Hematopoietic multipotent progenitor cell (in vitro differentiated cells): ENCODE measurements around the gene ARAP1. TPM values are rescaled to one million over a fixed set of nuclear protein-coding genes. Genes with fewer than 3 reads are reported as not detected.
"Not testable (repeated sequence)": the region's sequence is repeated elsewhere in the genome, so short reads cannot be mapped to it uniquely, and the experiment has no call there.

Experiments used
- DNase-seq, 3 donors: peaks; one replicate each; pipeline ENCODE4 v3.0.0-alpha.2; 2011 to 2015; ENCODE audit warnings: low read depth in 2 of 3, low spot score in 2 of 3
- total RNA-seq: library from RNA; depleted of rRNA; stranded (reverse); fragments of >200 nt; gene quantifications from one replicate; pipeline ENCODE4 v1.2.3, GENCODE V29; 2012

Gene ARAP1
- 148 TPM for total RNA-seq

- DNase-seq: peak; percentile 63 to 85 (median 81)
Measured at GRCh38 chr11:72752088-72752914, at the start of gene ARAP1. TSS of gene ARAP1 (minus strand) at chr11:72752408. CDS start at chr11:72727128, 25,280 bp downstream.

GRCh38 chr11:72799441-72799840, 47.2 kb upstream of the ARAP1 start:
- peak in 1 of 3 donors; percentile 36 for DNase-seq

- DNase-seq: no peak
Measured at GRCh38 chr11:72798361-72798760, 46.2 kb upstream of the ARAP1 start.

GRCh38 chr11:72793425-72794367, 41.5 kb upstream of the ARAP1 start, which contains the start of gene STARD10:
TSS of gene STARD10 (minus strand) at chr11:72794047. CDS start at chr11:72781181, 12,866 bp downstream.
- peak; percentile 93 to 98 (median 97) for DNase-seq

GRCh38 chr11:72793076-72793424, 40.8 kb upstream of the ARAP1 start:
- peak in 1 of 3 donors; percentile 41 for DNase-seq

GRCh38 chr11:72792437-72793021, 40.3 kb upstream of the ARAP1 start:
- DNase-seq: no peak

GRCh38 chr11:72791228-72791627, 39.0 kb upstream of the ARAP1 start:
- DNase-seq: not testable (repeated sequence)

- DNase-seq: no peak
Measured at GRCh38 chr11:72789493-72790131, 37.4 kb upstream of the ARAP1 start.

- no peak for DNase-seq
Measured at GRCh38 chr11:72788241-72788640, 36.0 kb upstream of the ARAP1 start.

- peak in 2 of 3 donors; percentile 62 to 72 for DNase-seq
Measured at GRCh38 chr11:72787216-72788104, 35.3 kb upstream of the ARAP1 start.

GRCh38 chr11:72786305-72787215, 34.4 kb upstream of the ARAP1 start:
- no peak for DNase-seq

- DNase-seq: no peak
Measured at GRCh38 chr11:72784662-72785061, 32.5 kb upstream of the ARAP1 start.

GRCh38 chr11:72783144-72783905, 31.1 kb upstream of the ARAP1 start:
- no peak for DNase-seq

- no peak for DNase-seq
Measured at GRCh38 chr11:72782081-72782920, 30.1 kb upstream of the ARAP1 start.

GRCh38 chr11:72781313-72782080, 29.3 kb upstream of the ARAP1 start:
- DNase-seq: peak in 1 of 3 donors; percentile 45

GRCh38 chr11:72781063-72781312, 28.8 kb upstream of the ARAP1 start:
- no peak for DNase-seq
